IMR-90 (cell line): ENCODE results near the gene MEF2A. TPM values are rescaled to one million over a fixed set of nuclear protein-coding genes. Genes with fewer than 3 reads are reported as not detected.

ENCODE experiments used
- ATAC-seq: fragments of 200-7000 bp; cut with Tn5 transposase; 2 replicates; pipeline ENCODE4 v1.9.1; 2020; ENCODE audit warnings: low read depth, mild to moderate bottlenecking, moderate library complexity
- BruUV-seq: library from RNA; stranded (reverse); fragments of 400-500 nt; replicated peaks from 2 replicates; lab custom pipeline; 2021; lab: Mats Ljungman, UMichigan
- CTCF ChIA-PET: fragments of 300-600 bp; formaldehyde crosslinking; extraction: SDS; loops from one replicate; lab custom pipeline; 2021; ENCODE audit warnings: antibody characterized with exemption; lab: Yijun Ruan, JAX
- POLR2A ChIA-PET: fragments of 300-600 bp; sonication (Branson Sonifier 250); formaldehyde crosslinking; loops from one replicate; lab custom pipeline; 2022; ENCODE audit warnings: antibody characterized with exemption; ENCODE audit not compliant: unreplicated experiment; lab: Charles Lee
- DNase-seq: peaks from one replicate; pipeline ENCODE4 v3.0.0; 2013
- H2AFZ ChIP-seq: replicated peaks from 2 replicates; pipeline ENCODE3; 2013; ENCODE audit warnings: low read length, mild to moderate bottlenecking; ENCODE audit not compliant: poor library complexity
- H2AK5ac ChIP-seq: 2 replicates; pipeline ENCODE4 v1.6.1; 2013; ENCODE audit warnings: low read depth, low read length, inconsistent platforms
- H2AK9ac ChIP-seq: replicated peaks from 2 replicates; pipeline ENCODE3; 2013; ENCODE audit warnings: mild to moderate bottlenecking, low read depth, low read length, moderate library complexity; ENCODE audit not compliant: poor library complexity
- H2BK120ac ChIP-seq: 2 replicates; pipeline ENCODE4 v1.6.1; 2013; ENCODE audit warnings: low read depth, low read length, inconsistent platforms
- H2BK15ac ChIP-seq: 3 replicates; pipeline ENCODE4 v1.6.1; 2013; ENCODE audit warnings: low read depth, low read length, inconsistent platforms
- H2BK20ac ChIP-seq: 2 replicates; pipeline ENCODE4 v1.6.1; 2013; ENCODE audit warnings: low read depth, mild to moderate bottlenecking, inconsistent platforms, low read length, moderate library complexity
- H2BK5ac ChIP-seq: 2 replicates; pipeline ENCODE4 v1.6.1; 2013; ENCODE audit warnings: mild to moderate bottlenecking, low read depth, low read length, inconsistent platforms; ENCODE audit not compliant: poor library complexity, severe bottlenecking
- H3K14ac ChIP-seq: replicated peaks from 2 replicates; pipeline ENCODE4 v1.6.1; 2013; ENCODE audit warnings: low read depth, low read length, inconsistent platforms
- H3K18ac ChIP-seq: 2 replicates; pipeline ENCODE4 v1.6.1; 2013; ENCODE audit warnings: low read depth, low read length, control low read depth
- H3K23ac ChIP-seq: 2 replicates; pipeline ENCODE4 v1.6.1; 2013; ENCODE audit warnings: low read depth, low read length, inconsistent platforms
- H3K27ac ChIP-seq: 2 replicates; pipeline ENCODE4 v1.5.1; 2013; ENCODE audit warnings: mild to moderate bottlenecking, control low read depth, low read length; ENCODE audit not compliant: insufficient read depth
- H3K27me3 ChIP-seq: 2 replicates; pipeline ENCODE4 v1.6.1; 2013; ENCODE audit warnings: low read length; ENCODE audit not compliant: control insufficient read depth, insufficient read depth
- H3K36me3 ChIP-seq: 2 replicates; pipeline ENCODE4 v1.6.1; 2013; ENCODE audit warnings: low read length, mixed read lengths; ENCODE audit not compliant: control insufficient read depth, insufficient read depth
- H3K4ac ChIP-seq: 2 replicates; pipeline ENCODE4 v1.6.1; 2013; ENCODE audit warnings: low read depth, low read length, inconsistent platforms
- H3K4me1 ChIP-seq: 2 replicates; pipeline ENCODE4 v1.6.1; 2013; ENCODE audit warnings: low read length, mixed read lengths; ENCODE audit not compliant: control insufficient read depth, insufficient read depth
- H3K4me2 ChIP-seq: 2 replicates; pipeline ENCODE4 v1.6.1; 2013; ENCODE audit warnings: low read depth, mild to moderate bottlenecking, control low read depth, low read length, moderate library complexity
- H3K4me3 ChIP-seq: 2 replicates; pipeline ENCODE4 v1.5.1; 2013; ENCODE audit warnings: low read depth, mild to moderate bottlenecking, control low read depth, low read length, moderate library complexity; ENCODE audit not compliant: insufficient read depth
- H3K56ac ChIP-seq: 2 replicates; pipeline ENCODE4 v1.6.1; 2013; ENCODE audit warnings: low read length, inconsistent platforms; ENCODE audit not compliant: insufficient read depth; ENCODE audit errors: extremely low read depth
- H3K79me1 ChIP-seq, 2 experiments: 2 replicates each; pipeline ENCODE4 v1.6.1; 2013; ENCODE audit warnings: low read length in 2 of 2, inconsistent platforms in 1 of 2, low read depth in 1 of 2
- H3K9ac ChIP-seq: 2 replicates; pipeline ENCODE4 v1.6.1; 2013; ENCODE audit warnings: low read depth, low read length, control low read depth
- H3K9me1 ChIP-seq: 2 replicates; pipeline ENCODE4 v1.6.1; 2013; ENCODE audit warnings: low read length, inconsistent platforms; ENCODE audit not compliant: insufficient read depth
- H3K9me3 ChIP-seq: 2 replicates; pipeline ENCODE4 v1.6.1; 2013; ENCODE audit warnings: low read length; ENCODE audit not compliant: control insufficient read depth, insufficient read depth
- H4K20me1 ChIP-seq: 2 replicates; pipeline ENCODE4 v1.6.1; 2013; ENCODE audit warnings: low read length, inconsistent platforms; ENCODE audit not compliant: insufficient read depth
- H4K5ac ChIP-seq: 2 replicates; pipeline ENCODE4 v1.6.1; 2013; ENCODE audit warnings: mild to moderate bottlenecking, low read depth, low read length, control low read depth
- H4K8ac ChIP-seq, 2 experiments: 2 replicates each; pipeline ENCODE4 v1.6.1; 2013; ENCODE audit warnings: low read depth in 2 of 2, low read length in 2 of 2, control low read depth in 1 of 2, inconsistent platforms in 1 of 2
- H4K91ac ChIP-seq: 2 replicates; pipeline ENCODE4 v1.6.1; 2013; ENCODE audit warnings: low read depth, low read length, inconsistent platforms; ENCODE audit not compliant: insufficient read depth
- POLR2A ChIP-seq: IDR thresholded peaks from 2 replicates; pipeline ENCODE4 v1.6.1; 2012; ENCODE audit warnings: mild to moderate bottlenecking, low read depth, low read length
- RFX5 ChIP-seq: IDR thresholded peaks from 2 replicates; pipeline ENCODE4 v1.8.0; 2012; ENCODE audit warnings: low read depth, mild to moderate bottlenecking, low read length, moderate library complexity
- SMC3 ChIP-seq: fragments of 150-350 bp; IDR thresholded peaks from 2 replicates; pipeline ENCODE4 v1.6.1; 2016; ENCODE audit warnings: low read depth, mild to moderate bottlenecking, antibody characterized with exemption, low read length, moderate library complexity
- WGBS, 2 experiments: methylation state at CpG; one replicate each; pipeline versions ENCODE4 v1.1.5 to v1.1.7; 2013; ENCODE audit warnings: missing lambda C conversion rate in 2 of 2; ENCODE audit not compliant: insufficient read length in 1 of 2; ENCODE audit errors: extremely low coverage in 2 of 2; 5-methylcytosine and 5-hydroxymethylcytosine counted together
- dilution Hi-C: fragments of 300-500 bp; cut with HindIII; formaldehyde crosslinking; loops from one replicate; pipeline ENCODE4 v1.14.3; 2018; ENCODE audit warnings: low sequenced_read_pairs; ENCODE audit not compliant: unreplicated experiment
- in situ Hi-C: fragments of 300-500 bp; cut with MboI; formaldehyde crosslinking; loops from 3 replicates; pipeline ENCODE4 v1.14.3; 2019; ENCODE audit warnings: low sequenced_read_pairs, inconsistent platforms, mixed read lengths
- intact Hi-C: fragments of 100-400 bp; cut with micrococcal nuclease; formaldehyde crosslinking; loops from 2 replicates; pipeline ENCODE4 v1.10.0; 2022
- polyA plus RNA-seq, 3 experiments: library from polyadenylated mRNA; depleted of rRNA; stranded (reverse); fragments of >200 nt; gene quantifications; 2 replicates each; pipeline ENCODE4 v1.2.3, GENCODE V29; 2012; ENCODE audit warnings: low replicate concordance in 1 of 3
- total RNA-seq: library from RNA; depleted of rRNA; stranded (reverse); fragments of >200 nt; gene quantifications from 2 replicates; pipeline ENCODE4 v1.2.3, GENCODE V29; 2012

MEF2A gene
- total and polyA plus RNA-seq, 2 of the 4 experiments (the other 2 are of a cell fraction) = 16.1 to 16.7 TPM

DNA sequence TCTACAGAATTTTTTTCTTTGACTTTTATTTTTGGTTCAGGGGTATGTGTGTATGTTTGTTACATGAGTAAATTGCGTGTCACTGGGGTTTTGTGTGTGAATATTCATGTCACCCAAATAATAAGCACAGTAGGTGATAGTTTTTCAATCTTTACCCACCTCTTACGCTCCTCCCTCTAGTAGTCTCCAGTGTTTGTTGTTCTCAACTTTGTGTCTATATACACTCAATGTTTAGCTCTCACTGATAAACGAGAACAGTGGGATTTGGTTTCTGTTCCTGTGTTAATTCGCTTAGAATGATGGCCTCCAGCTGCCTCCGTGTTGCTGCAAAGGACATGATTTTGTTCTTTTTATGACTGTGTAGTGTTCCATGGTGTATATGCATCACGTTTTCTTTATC, 54.4 kb downstream of the MEF2A start:
- Histone ChIP-seq H3K4me1 (peaks cover 5% of the 10 kb centered on the region), H3K4ac (peak overlapping the region; percentile 35; the same call in 1 of the 2 replicates), H3K27me3 (no peaks in the 10 kb centered on the region), H4K8ac (no peak overlapping the region), H3K27ac (no peak overlapping the region), H3K9me1 (peaks cover 8% of the 10 kb centered on the region; the same call in 1 of the 2 replicates), H3K9ac (no peak overlapping the region), H3K18ac (0 out of 2 replicates have a peak overlapping the region, but pooled peaks have one; percentile 32), H2BK120ac (no peak overlapping the region), H3K9me3 (no peaks in the 10 kb centered on the region), H3K4me3 (no peak overlapping the region), H3K4me2 (no peak overlapping the region), H2AK5ac (no peak overlapping the region; the same call in 1 of the 2 replicates), H3K14ac (no peak overlapping the region; the same call in 1 of the 2 replicates), H2AFZ (no peak overlapping the region), H3K23ac (0 out of 2 replicates have a peak overlapping the region, but pooled peaks have one; percentile 31), H4K91ac (no peak overlapping the region), H2BK5ac (no peak overlapping the region), H2AK9ac (no peak overlapping the region), H2BK20ac (peak overlapping the region; percentile 10), H4K5ac (no peak overlapping the region), H3K36me3 (0 out of 2 replicates have a peak, but pooled peaks cover 1% of the 10 kb centered on the region), H3K79me1 (peaks cover 13 to 58% of the 10 kb centered on the region in 2 experiments), H4K20me1 (peaks cover 12% of the 10 kb centered on the region), H3K56ac (no peak overlapping the region), H2BK15ac (no peak overlapping the region)
- dilution Hi-C loops (no loop called here), intact Hi-C loops (no loop called here), in situ Hi-C loops (no loop called here)
- WGBS, 2 experiments = no CpG with 5 or more reads among the region's 6 CpGs
- ATAC-seq (no peak), DNase-seq (no peak)
- no TSS peak for BruUV-seq
- POLR2A ChIA-PET = no interaction called here
- CTCF ChIA-PET = no interaction called here
- no peak for TF ChIP-seq POLR2A
- TF ChIP-seq RFX5 = no peak
- TF ChIP-seq SMC3 = no peak
